Mesenchymal stem cell (in vitro differentiated cells and primary cell): Measurements from ENCODE around the gene ADD3.
A peak's percentile ranks its signal among the peaks of the same experiment; 100 is the strongest.

Source experiments
- DNase-seq: peaks from one replicate; pipeline ENCODE4 v3.0.0-alpha.2; 2013
- H2AFZ ChIP-seq: one replicate; pipeline ENCODE4 v1.6.1; 2013; ENCODE audit warnings: low read depth, mild to moderate bottlenecking, control low read depth, inconsistent platforms, low read length, moderate library complexity
- H2AK5ac ChIP-seq: 2 replicates; pipeline ENCODE4 v1.6.1; 2013; ENCODE audit warnings: low read length, moderate library complexity, mild to moderate bottlenecking, inconsistent platforms; ENCODE audit not compliant: severe bottlenecking
- H2BK120ac ChIP-seq: one replicate; pipeline ENCODE4 v1.6.1; 2013; ENCODE audit warnings: low read depth, mild to moderate bottlenecking, inconsistent platforms, low read length, moderate library complexity
- H2BK12ac ChIP-seq, 2 experiments: one replicate each; pipeline ENCODE4 v1.6.1; 2013; ENCODE audit warnings: inconsistent platforms in 2 of 2, low read length in 2 of 2, mild to moderate bottlenecking in 2 of 2, moderate library complexity in 2 of 2, control low read depth in 1 of 2
- H2BK15ac ChIP-seq: one replicate; pipeline ENCODE4 v1.6.1; 2013; ENCODE audit warnings: mild to moderate bottlenecking, low read depth, inconsistent platforms; ENCODE audit not compliant: poor library complexity, severe bottlenecking
- H2BK5ac ChIP-seq: 2 replicates; pipeline ENCODE4 v1.6.1; 2013; ENCODE audit warnings: low read depth, mild to moderate bottlenecking, low read length, control low read depth, inconsistent platforms; ENCODE audit not compliant: poor library complexity, severe bottlenecking
- H3K14ac ChIP-seq, 2 experiments: one replicate each; pipeline ENCODE4 v1.6.1; 2013; ENCODE audit warnings: inconsistent platforms in 2 of 2, low read length in 2 of 2, control low read depth in 1 of 2, mild to moderate bottlenecking in 1 of 2, moderate library complexity in 1 of 2
- H3K18ac ChIP-seq, 2 experiments: one replicate each; pipeline ENCODE4 v1.6.1; 2013; ENCODE audit warnings: inconsistent platforms in 2 of 2, low read length in 2 of 2, control low read depth in 1 of 2, low read depth in 1 of 2, mild to moderate bottlenecking in 1 of 2
- H3K23ac ChIP-seq, 2 experiments: one replicate each; pipeline ENCODE4 v1.6.1; 2013; ENCODE audit warnings: inconsistent platforms in 2 of 2, low read length in 2 of 2, mild to moderate bottlenecking in 2 of 2, moderate library complexity in 2 of 2, control low read depth in 1 of 2
- H3K27ac ChIP-seq: 2 replicates; pipeline ENCODE4 v1.5.1; 2013; ENCODE audit warnings: mild to moderate bottlenecking, moderate library complexity, low read length, control low read depth, inconsistent platforms; ENCODE audit not compliant: poor library complexity, severe bottlenecking
- H3K27me3 ChIP-seq, 2 experiments: 2 replicates each; pipeline versions ENCODE4 v1.6.1 to v1.7.0; 2013; ENCODE audit warnings: low read length in 2 of 2, mild to moderate bottlenecking in 2 of 2, moderate library complexity in 2 of 2, control low read depth in 1 of 2, inconsistent platforms in 1 of 2; ENCODE audit not compliant: control insufficient read depth in 1 of 2, insufficient read depth in 1 of 2
- H3K36me3 ChIP-seq, 2 experiments: 2 replicates each; pipeline versions ENCODE4 v1.6.1 to v1.7.0; 2013; ENCODE audit warnings: low read length in 2 of 2, control low read depth in 1 of 2, inconsistent platforms in 1 of 2, low read depth in 1 of 2, mild to moderate bottlenecking in 1 of 2; ENCODE audit not compliant: insufficient read depth in 2 of 2, control insufficient read depth in 1 of 2
- H3K4ac ChIP-seq, 2 experiments: one replicate each; pipeline ENCODE4 v1.6.1; 2013; ENCODE audit warnings: inconsistent platforms in 2 of 2, low read length in 2 of 2, mild to moderate bottlenecking in 2 of 2, moderate library complexity in 2 of 2, control low read depth in 1 of 2, low read depth in 1 of 2
- H3K4me1 ChIP-seq: 2 replicates; pipeline ENCODE4 v1.6.1; 2013; ENCODE audit warnings: low read depth, low read length, control low read depth; ENCODE audit not compliant: control insufficient read depth, insufficient read depth
- H3K4me2 ChIP-seq: 2 replicates; pipeline ENCODE4 v1.6.1; 2013; ENCODE audit warnings: low read length, mild to moderate bottlenecking, inconsistent platforms; ENCODE audit not compliant: poor library complexity, severe bottlenecking
- H3K4me3 ChIP-seq, 2 experiments: 2 replicates each; pipeline versions ENCODE4 v1.5.1 to v1.7.0; 2013; ENCODE audit warnings: low read length in 2 of 2, mild to moderate bottlenecking in 2 of 2, control low read depth in 1 of 2, low read depth in 1 of 2; ENCODE audit not compliant: insufficient read depth in 1 of 2
- H3K79me1 ChIP-seq: replicated peaks from 2 replicates; pipeline ENCODE4 v1.6.1; 2013; ENCODE audit warnings: mild to moderate bottlenecking, control low read depth, low read length, inconsistent platforms; ENCODE audit not compliant: poor library complexity, severe bottlenecking
- H3K9ac ChIP-seq: 2 replicates; pipeline ENCODE4 v1.7.0; 2013; ENCODE audit warnings: mild to moderate bottlenecking, low read length, moderate library complexity
- H3K9me3 ChIP-seq: 2 replicates; pipeline ENCODE4 v1.7.0; 2013; ENCODE audit warnings: mild to moderate bottlenecking, low read length; ENCODE audit not compliant: control insufficient read depth
- H4K8ac ChIP-seq: one replicate; pipeline ENCODE4 v1.6.1; 2013; ENCODE audit warnings: inconsistent platforms, mild to moderate bottlenecking, low read length, moderate library complexity
- H4K91ac ChIP-seq: one replicate; pipeline ENCODE4 v1.6.1; 2013; ENCODE audit warnings: mild to moderate bottlenecking, low read length, inconsistent platforms
- WGBS: methylation state at CpG from one replicate; pipeline ENCODE4 v1.1.7; 2013; ENCODE audit warnings: mixed read lengths; 5-methylcytosine and 5-hydroxymethylcytosine counted together

Gene ADD3

DNA sequence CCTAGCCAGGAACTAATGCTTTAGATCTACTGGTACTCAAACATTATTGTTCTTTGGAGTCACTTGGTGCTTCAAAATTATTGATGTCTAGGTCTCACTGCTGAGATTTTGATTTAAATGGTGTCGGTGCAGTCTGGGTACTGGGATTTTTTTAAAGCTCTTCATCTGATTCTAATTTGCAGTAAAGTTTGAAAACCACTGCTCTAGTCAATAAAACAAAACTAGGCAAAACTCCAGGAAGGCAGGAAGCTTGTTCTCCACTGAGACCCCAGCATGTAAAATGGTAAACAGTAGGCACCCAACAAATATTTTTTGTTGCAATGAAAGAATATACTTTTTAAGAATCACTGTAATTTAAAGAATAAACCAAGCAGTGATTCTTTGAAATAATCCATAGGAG is 49.7 kb downstream of the ADD3 start:
- no peak overlapping the region for H4K91ac ChIP-seq
- H3K27ac ChIP-seq, result peak overlapping the region; percentile 92
- H3K79me1 ChIP-seq, result peaks cover 19% of the 10 kb centered on the region
- no peak overlapping the region for H3K4me2 ChIP-seq
- no peaks in the 10 kb centered on the region for H3K9me3 ChIP-seq
- DNase-seq, result no peak
- no peak overlapping the region for H3K9ac ChIP-seq
- H3K27me3 ChIP-seq, result no peaks in the 10 kb centered on the region
- H2BK15ac ChIP-seq, result no peak overlapping the region
- peak overlapping the region; percentile 15 for H2BK120ac ChIP-seq
- H3K4me3 ChIP-seq, result no peak overlapping the region
- H2AK5ac ChIP-seq, result peak overlapping the region; percentile 96
- H3K4ac ChIP-seq, result no peak overlapping the region
- H3K18ac ChIP-seq, result peak overlapping the region in 1 of 2 experiments; percentile 70
- no peak overlapping the region for H3K14ac ChIP-seq
- H3K4me1 ChIP-seq, result no peaks in the 10 kb centered on the region
- WGBS, result 100% methylated on average over 1 of the region's 1 CpG
- no peak overlapping the region for H3K23ac ChIP-seq
- H2BK12ac ChIP-seq, result no peak overlapping the region
- no peak overlapping the region for H2BK5ac ChIP-seq
- H2AFZ ChIP-seq, result no peak overlapping the region
- no peaks in the 10 kb centered on the region for H3K36me3 ChIP-seq
- H4K8ac ChIP-seq, result no peak overlapping the region

DNA sequence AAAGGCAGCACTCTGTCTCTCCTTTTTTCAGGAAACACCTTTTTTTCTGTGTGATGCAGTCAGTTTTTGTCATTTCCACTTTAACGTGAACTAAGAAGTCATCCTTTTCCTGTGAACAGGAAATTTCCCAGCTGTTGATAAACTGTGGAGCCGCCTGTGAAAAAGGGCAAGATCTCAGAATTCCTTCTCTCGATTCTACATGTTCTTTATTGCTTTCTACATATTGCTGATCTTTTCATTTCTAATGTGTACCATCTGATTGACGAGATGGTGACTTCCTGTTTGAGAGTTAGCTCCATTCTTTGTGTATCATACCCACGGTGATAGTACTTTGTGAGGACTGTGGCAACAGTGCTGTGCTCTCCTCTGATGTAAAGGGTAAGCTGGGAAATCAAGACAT is 50.4 kb downstream of the ADD3 start:
- Histone ChIP-seq H2BK5ac (no peak overlapping the region), H3K4ac (no peak overlapping the region), H3K9me3 (no peaks in the 10 kb centered on the region), H3K27me3 (no peaks in the 10 kb centered on the region), H2AFZ (no peak overlapping the region), H3K9ac (peak overlapping the region; percentile 1), H4K8ac (no peak overlapping the region), H3K36me3 (no peaks in the 10 kb centered on the region), H4K91ac (no peak overlapping the region), H3K4me3 (no peak overlapping the region), H3K4me1 (no peaks in the 10 kb centered on the region), H3K18ac (no peak overlapping the region), H2BK12ac (no peak overlapping the region), H3K14ac (no peak overlapping the region), H2AK5ac (no peak overlapping the region), H2BK15ac (no peak overlapping the region), H3K27ac (no peak overlapping the region), H3K4me2 (no peak overlapping the region), H3K23ac (no peak overlapping the region), H2BK120ac (no peak overlapping the region), H3K79me1 (peaks cover 19% of the 10 kb centered on the region)
- peak; percentile 28 for DNase-seq
- 25% methylated on average over 4 of the region's 5 CpGs for WGBS

DNA sequence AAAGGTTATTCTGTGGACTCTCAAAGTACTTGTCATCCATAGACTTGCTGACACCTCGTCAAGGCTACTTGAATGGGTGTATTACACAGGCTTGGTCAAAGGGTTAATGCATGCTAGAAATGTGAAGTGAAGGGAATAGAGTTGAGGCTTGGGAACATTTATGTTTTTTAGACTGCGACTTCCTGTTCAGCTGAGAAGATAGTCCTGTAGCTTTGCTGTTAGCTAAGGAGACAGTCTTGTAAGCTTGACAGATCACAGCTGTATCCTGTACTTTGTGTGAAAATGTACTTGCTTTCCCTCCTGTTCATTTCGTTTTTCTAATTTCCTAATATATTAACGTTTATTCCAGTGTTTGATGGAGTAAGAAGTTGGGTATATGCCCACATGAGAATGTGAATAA is 52.1 kb downstream of the ADD3 start:
- no peak overlapping the region for H3K9ac ChIP-seq
- H3K23ac ChIP-seq, result no peak overlapping the region
- no peak overlapping the region for H2AFZ ChIP-seq
- H2BK12ac ChIP-seq, result no peak overlapping the region
- no peak overlapping the region for H4K8ac ChIP-seq
- H3K9me3 ChIP-seq, result no peaks in the 10 kb centered on the region
- H3K14ac ChIP-seq, result no peak overlapping the region
- H3K36me3 ChIP-seq, result no peaks in the 10 kb centered on the region
- H3K27me3 ChIP-seq, result no peaks in the 10 kb centered on the region
- no peak overlapping the region for H2AK5ac ChIP-seq
- H3K4me3 ChIP-seq, result no peak overlapping the region
- no peaks in the 10 kb centered on the region for H3K4me1 ChIP-seq
- no peak overlapping the region for H2BK120ac ChIP-seq
- no peak overlapping the region for H3K27ac ChIP-seq
- H3K18ac ChIP-seq, result no peak overlapping the region
- no peak overlapping the region for H2BK15ac ChIP-seq
- H2BK5ac ChIP-seq, result no peak overlapping the region
- no peak overlapping the region for H3K4me2 ChIP-seq
- H3K4ac ChIP-seq, result no peak overlapping the region
- H4K91ac ChIP-seq, result no peak overlapping the region
- DNase-seq, result peak; percentile 67
- WGBS, result 34% methylated on average over 4 of the region's 4 CpGs
- H3K79me1 ChIP-seq, result peaks cover 21% of the 10 kb centered on the region

DNA sequence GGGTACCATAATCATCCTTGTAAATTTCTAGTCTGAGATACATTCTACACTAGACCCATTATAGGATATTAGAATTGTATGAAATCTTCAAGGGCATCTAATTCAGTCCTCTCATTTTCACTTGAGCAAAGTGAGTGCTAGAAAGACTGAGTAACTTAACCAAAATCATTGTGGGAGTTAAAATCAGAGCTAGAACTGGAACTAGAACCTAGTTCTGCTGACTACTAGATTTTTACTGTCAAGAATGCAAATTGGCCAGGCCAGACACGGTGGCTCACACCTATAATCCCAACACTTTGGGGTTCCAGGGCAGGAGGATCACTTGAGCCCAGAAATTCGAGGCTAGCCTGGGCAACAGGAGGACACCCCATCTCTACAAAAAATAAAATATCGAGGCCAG is 53.9 kb downstream of the ADD3 start:
- no peak for DNase-seq
- Histone ChIP-seq H4K8ac (no peak overlapping the region), H3K23ac (no peak overlapping the region), H3K4ac (no peak overlapping the region), H3K27me3 (no peaks in the 10 kb centered on the region), H2BK5ac (no peak overlapping the region), H3K4me2 (no peak overlapping the region), H3K27ac (no peak overlapping the region), H2BK120ac (no peak overlapping the region), H3K9ac (no peak overlapping the region), H3K79me1 (peaks cover 21% of the 10 kb centered on the region), H2BK15ac (no peak overlapping the region), H2AFZ (no peak overlapping the region), H3K4me3 (no peak overlapping the region), H4K91ac (no peak overlapping the region), H3K14ac (no peak overlapping the region), H3K36me3 (no peaks in the 10 kb centered on the region), H2BK12ac (no peak overlapping the region), H3K4me1 (no peaks in the 10 kb centered on the region), H3K9me3 (no peaks in the 10 kb centered on the region), H3K18ac (no peak overlapping the region), H2AK5ac (peak overlapping the region; percentile 15)
- 93% methylated on average over 2 of the region's 3 CpGs for WGBS
